GM12878 (cell line): ENCODE results near the gene NTM. TPM values are rescaled to one million over a fixed set of nuclear protein-coding genes. Genes with fewer than 3 reads are reported as not detected.

Experiments
- ATAC-seq: fragments of 200-7000 bp; cut with Tn5 transposase; 3 replicates; pipeline ENCODE4 v1.9.1; 2020; ENCODE audit warnings: mild to moderate bottlenecking, moderate library complexity
- BruUV-seq: library from RNA; stranded (reverse); fragments of 400-500 nt; replicated peaks from 2 replicates; lab custom pipeline; 2021; lab: Mats Ljungman, UMichigan
- CTCF ChIA-PET: fragments of 300-600 bp; sonication (Branson Sonifier 250); formaldehyde crosslinking; extraction: SDS; loops from one replicate; lab custom pipeline; 2021; ENCODE audit warnings: inconsistent platforms; lab: Yijun Ruan, JAX
- POLR2A ChIA-PET: fragments of 350-600 bp; formaldehyde crosslinking; extraction: SDS; loops from one replicate; lab custom pipeline; 2021; ENCODE audit warnings: inconsistent platforms; lab: Charles Lee
- RAD21 ChIA-PET: fragments of 300-600 bp; sonication (Branson Sonifier 250); formaldehyde crosslinking; loops from one replicate; lab custom pipeline; 2023; ENCODE audit warnings: antibody characterized with exemption; ENCODE audit not compliant: unreplicated experiment; lab: Charles Lee
- SMC1A ChIA-PET: fragments of 300-600 bp; sonication (Branson Sonifier 250); formaldehyde crosslinking; loops from one replicate; lab custom pipeline; 2023; ENCODE audit not compliant: unreplicated experiment, uncharacterized antibody; lab: Charles Lee
- DNase-seq: peaks from one replicate; pipeline ENCODE4 v3.0.0-alpha.2; 2011; ENCODE audit warnings: low read depth, low spot score
- FAIRE-seq: peaks from 3 replicates; lab custom pipeline; 2011; peaks lifted over from hg19 to GRCh38; lab: Jason Lieb, UNC
- H2AFZ ChIP-seq: 2 replicates; pipeline ENCODE4 v1.6.0; 2011; ENCODE audit warnings: low read depth, low read length, control low read depth; ENCODE audit not compliant: control insufficient read depth
- H3K27ac ChIP-seq: 2 replicates; pipeline ENCODE4 v1.5.1; 2011; ENCODE audit warnings: control low read depth; ENCODE audit not compliant: control insufficient read depth, insufficient read depth
- H3K27me3 ChIP-seq, 2 experiments: replicated peaks in 1 of 2; 2 replicates each; pipeline versions ENCODE4 v1.6.0 to v1.6.1; 2011; ENCODE audit warnings: low read length in 1 of 2; ENCODE audit not compliant: control insufficient read depth in 2 of 2, insufficient read depth in 2 of 2
- H3K36me3 ChIP-seq, 2 experiments: 2 replicates each; pipeline ENCODE4 v1.5.1; 2011; ENCODE audit warnings: low read length in 1 of 2; ENCODE audit not compliant: control insufficient read depth in 2 of 2, insufficient read depth in 2 of 2
- H3K4me1 ChIP-seq: 2 replicates; pipeline ENCODE4 v1.6.1; 2011; ENCODE audit warnings: mild to moderate bottlenecking, low read length, moderate library complexity, mixed read lengths; ENCODE audit not compliant: control insufficient read depth, insufficient read depth
- H3K4me2 ChIP-seq: 2 replicates; pipeline ENCODE4 v1.6.0; 2011; ENCODE audit warnings: control low read depth; ENCODE audit not compliant: control insufficient read depth, insufficient read depth
- H3K4me3 ChIP-seq: fragments of 200-600 bp; sonication (generic); 2 replicates; pipeline ENCODE4 v1.5.1; 2016
- H3K79me2 ChIP-seq: 2 replicates; pipeline ENCODE4 v1.6.0; 2011; ENCODE audit warnings: low read length; ENCODE audit not compliant: control insufficient read depth, insufficient read depth
- H3K9ac ChIP-seq: 2 replicates; pipeline ENCODE4 v1.8.0; 2011; ENCODE audit warnings: low read length, control low read depth, mixed read lengths; ENCODE audit not compliant: control insufficient read depth, insufficient read depth
- H3K9me3 ChIP-seq: replicated peaks from 3 replicates; pipeline ENCODE4 v1.5.1; 2011; ENCODE audit warnings: mild to moderate bottlenecking, low read length; ENCODE audit not compliant: control insufficient read depth, insufficient read depth
- H4K20me1 ChIP-seq: 2 replicates; pipeline ENCODE4 v1.6.0; 2011; ENCODE audit not compliant: control insufficient read depth, insufficient read depth
- CBX3 ChIP-seq: fragments of 200-600 bp; sonication (generic); IDR thresholded peaks from 2 replicates; pipeline ENCODE4 v1.6.1; 2016; ENCODE audit warnings: low read depth, borderline replicate concordance
- ESRRA ChIP-seq: IDR thresholded peaks from 2 replicates; pipeline ENCODE4 v1.6.1; 2012; ENCODE audit warnings: mild to moderate bottlenecking, low read length, improper control_type of control experiment
- SPI1 ChIP-seq: IDR thresholded peaks from 2 replicates; pipeline ENCODE4 v1.6.1; 2011; ENCODE audit warnings: low read depth, mild to moderate bottlenecking, low read length, moderate library complexity, borderline replicate concordance; ENCODE audit not compliant: insufficient read depth
- WGBS: methylation state at CpG from one replicate; pipeline ENCODE4 v1.1.6; 2016; ENCODE audit warnings: low lambda C conversion rate; ENCODE audit not compliant: insufficient replicate concordance, insufficient coverage; ENCODE audit errors: missing lambda C conversion rate; 5-methylcytosine and 5-hydroxymethylcytosine counted together
- in situ Hi-C: fragments of 300-500 bp; cut with MboI; formaldehyde crosslinking; loops from 9 replicates; pipeline ENCODE4 v1.14.3; 2018; ENCODE audit warnings: mixed read lengths
- intact Hi-C: fragments of 100-400 bp; cut with micrococcal nuclease; formaldehyde crosslinking; loops from one replicate; pipeline ENCODE4 v1.14.2; 2022; ENCODE audit not compliant: unreplicated experiment
- polyA plus RNA-seq, 11 experiments: library from polyadenylated mRNA; depleted of rRNA in 4 of 11; unstranded in 6 of 11; stranded (reverse) in 5 of 11; fragments of >200 nt; fragmentation: Nextera tagmentation in 4 of 11; fragmentation: Illumina TruSeq in 1 of 11; extraction: Ambion mirVana in 4 of 11; extraction: Trizol in 1 of 11; gene quantifications; 1 replicate in 1 of 11; 2 replicates in 10 of 11; pipeline versions ENCODE4 v1.2.1 to v1.2.3, GENCODE V29; 2011 to 2016; ENCODE audit warnings: inconsistent platforms in 2 of 11, missing spikeins in 2 of 11, low read depth in 1 of 11
- total RNA-seq, 4 experiments: library from RNA; depleted of rRNA in 3 of 4; stranded (reverse); fragments of >200 nt in 3 of 4; fragmentation: Illumina TruSeq in 1 of 4; extraction: Trizol in 1 of 4; gene quantifications; 2 replicates each; pipeline versions ENCODE4 v1.2.1 to v1.2.3, GENCODE V29; 2013 to 2021
- TF ChIP-seq, protein P1 (sequence below): fragments of 450-650 bp; IDR thresholded peaks from 2 replicates; pipeline ENCODE4 v1.6.1; 2016; ENCODE audit warnings: mild to moderate bottlenecking, moderate library complexity, borderline replicate concordance
- TF ChIP-seq, protein P2 (sequence below), 3 experiments: IDR thresholded peaks in 2 of 3; conservative IDR thresholded peaks in 1 of 3; 2 replicates each; pipeline ENCODE4 v1.5.1; 2011; ENCODE audit warnings: low read depth in 3 of 3, low read length in 3 of 3, mild to moderate bottlenecking in 3 of 3, control low read depth in 2 of 3, moderate library complexity in 2 of 3, inconsistent platforms in 1 of 3, mixed read lengths in 1 of 3; ENCODE audit not compliant: control insufficient read depth in 2 of 3, insufficient read depth in 1 of 3; ENCODE audit errors: extremely low read depth in 1 of 3

NTM gene
- total and polyA plus RNA-seq, 10 of the 15 experiments (the other 5 are each of a cell fraction or from before 2014, with no cell fraction given) = not detected

DNA sequence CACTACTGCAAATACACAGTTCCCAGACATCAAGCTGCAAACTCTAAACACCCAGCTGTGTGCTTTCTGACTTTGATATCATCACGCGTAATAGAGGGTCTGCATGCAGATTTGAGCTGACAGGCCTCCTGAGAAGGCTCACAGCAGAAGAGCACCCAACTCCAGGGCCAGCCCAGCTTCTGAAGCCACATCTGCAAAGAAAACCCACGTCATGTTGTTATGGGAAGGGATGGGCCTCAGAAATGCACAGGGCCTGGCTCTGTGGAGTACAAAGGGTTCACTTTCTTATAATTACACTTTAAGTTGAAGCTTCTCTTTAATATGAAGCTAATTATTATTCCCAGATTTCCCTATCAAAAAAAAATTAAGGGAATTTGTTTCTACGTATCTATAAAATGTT lies 927.9 kb downstream of the NTM start (continued):
- TF ChIP-seq SPI1 = no peak
- TF ChIP-seq, protein P1, sequence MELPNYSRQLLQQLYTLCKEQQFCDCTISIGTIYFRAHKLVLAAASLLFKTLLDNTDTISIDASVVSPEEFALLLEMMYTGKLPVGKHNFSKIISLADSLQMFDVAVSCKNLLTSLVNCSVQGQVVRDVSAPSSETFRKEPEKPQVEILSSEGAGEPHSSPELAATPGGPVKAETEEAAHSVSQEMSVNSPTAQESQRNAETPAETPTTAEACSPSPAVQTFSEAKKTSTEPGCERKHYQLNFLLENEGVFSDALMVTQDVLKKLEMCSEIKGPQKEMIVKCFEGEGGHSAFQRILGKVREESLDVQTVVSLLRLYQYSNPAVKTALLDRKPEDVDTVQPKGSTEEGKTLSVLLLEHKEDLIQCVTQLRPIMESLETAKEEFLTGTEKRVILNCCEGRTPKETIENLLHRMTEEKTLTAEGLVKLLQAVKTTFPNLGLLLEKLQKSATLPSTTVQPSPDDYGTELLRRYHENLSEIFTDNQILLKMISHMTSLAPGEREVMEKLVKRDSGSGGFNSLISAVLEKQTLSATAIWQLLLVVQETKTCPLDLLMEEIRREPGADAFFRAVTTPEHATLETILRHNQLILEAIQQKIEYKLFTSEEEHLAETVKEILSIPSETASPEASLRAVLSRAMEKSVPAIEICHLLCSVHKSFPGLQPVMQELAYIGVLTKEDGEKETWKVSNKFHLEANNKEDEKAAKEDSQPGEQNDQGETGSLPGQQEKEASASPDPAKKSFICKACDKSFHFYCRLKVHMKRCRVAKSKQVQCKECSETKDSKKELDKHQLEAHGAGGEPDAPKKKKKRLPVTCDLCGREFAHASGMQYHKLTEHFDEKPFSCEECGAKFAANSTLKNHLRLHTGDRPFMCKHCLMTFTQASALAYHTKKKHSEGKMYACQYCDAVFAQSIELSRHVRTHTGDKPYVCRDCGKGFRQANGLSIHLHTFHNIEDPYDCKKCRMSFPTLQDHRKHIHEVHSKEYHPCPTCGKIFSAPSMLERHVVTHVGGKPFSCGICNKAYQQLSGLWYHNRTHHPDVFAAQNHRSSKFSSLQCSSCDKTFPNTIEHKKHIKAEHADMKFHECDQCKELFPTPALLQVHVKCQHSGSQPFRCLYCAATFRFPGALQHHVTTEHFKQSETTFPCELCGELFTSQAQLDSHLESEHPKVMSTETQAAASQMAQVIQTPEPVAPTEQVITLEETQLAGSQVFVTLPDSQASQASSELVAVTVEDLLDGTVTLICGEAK = no peak
- TF ChIP-seq CBX3 = no peak

DNA sequence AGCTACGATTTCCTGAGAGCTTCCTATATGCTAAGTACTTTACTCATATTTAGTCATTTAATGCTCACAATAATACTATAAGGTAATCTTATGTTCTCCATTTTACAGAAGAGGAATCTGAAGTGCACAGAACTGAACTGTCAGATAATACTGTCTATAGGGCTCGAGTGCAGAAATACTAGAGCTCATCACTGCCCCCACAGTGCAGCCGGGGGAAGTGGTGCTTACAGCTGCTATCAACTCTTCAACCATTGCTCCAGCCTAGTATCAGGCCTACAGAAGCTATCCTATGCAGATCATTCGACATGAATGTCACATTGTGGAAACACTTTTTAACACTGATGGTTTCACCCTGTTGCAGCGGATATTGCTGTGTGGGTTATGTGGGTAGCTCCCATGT lies 929.9 kb downstream of the NTM start:
- no peaks in the 10 kb centered on the region for H3K27me3 ChIP-seq
- FAIRE-seq = no peak
- peak; percentile 83 for ATAC-seq
- H3K9me3 ChIP-seq = no peaks in the 10 kb centered on the region; the same call in 1 of the 3 replicates
- H3K4me1 ChIP-seq = no peaks in the 10 kb centered on the region
- H3K4me3 ChIP-seq = no peak overlapping the region
- TF ChIP-seq, protein P2, sequence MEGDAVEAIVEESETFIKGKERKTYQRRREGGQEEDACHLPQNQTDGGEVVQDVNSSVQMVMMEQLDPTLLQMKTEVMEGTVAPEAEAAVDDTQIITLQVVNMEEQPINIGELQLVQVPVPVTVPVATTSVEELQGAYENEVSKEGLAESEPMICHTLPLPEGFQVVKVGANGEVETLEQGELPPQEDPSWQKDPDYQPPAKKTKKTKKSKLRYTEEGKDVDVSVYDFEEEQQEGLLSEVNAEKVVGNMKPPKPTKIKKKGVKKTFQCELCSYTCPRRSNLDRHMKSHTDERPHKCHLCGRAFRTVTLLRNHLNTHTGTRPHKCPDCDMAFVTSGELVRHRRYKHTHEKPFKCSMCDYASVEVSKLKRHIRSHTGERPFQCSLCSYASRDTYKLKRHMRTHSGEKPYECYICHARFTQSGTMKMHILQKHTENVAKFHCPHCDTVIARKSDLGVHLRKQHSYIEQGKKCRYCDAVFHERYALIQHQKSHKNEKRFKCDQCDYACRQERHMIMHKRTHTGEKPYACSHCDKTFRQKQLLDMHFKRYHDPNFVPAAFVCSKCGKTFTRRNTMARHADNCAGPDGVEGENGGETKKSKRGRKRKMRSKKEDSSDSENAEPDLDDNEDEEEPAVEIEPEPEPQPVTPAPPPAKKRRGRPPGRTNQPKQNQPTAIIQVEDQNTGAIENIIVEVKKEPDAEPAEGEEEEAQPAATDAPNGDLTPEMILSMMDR (IDR thresholded peaks at IDR 0.05 in 2 of 3, conservative IDR thresholded peaks at IDR 0.05 in 1 of 3; ENCODE audit: control insufficient read depth in 2 of 3, extremely low read depth in 1 of 3, insufficient read depth in 1 of 3, low read depth in 3 of 3, low read length in 3 of 3) = peak; percentile 4 to 46 (median 32); a peak in 5 of 6 replicates
- TF ChIP-seq ESRRA = no peak
- no peak for DNase-seq
- ChIA-PET RAD21 (no interaction called here), SMC1A (interaction anchor here (2.4 kb wide), 1 partner anchor 10 kb away, joined by 7 read pairs; no protein-coding TSS in a partner anchor), POLR2A (no interaction called here), CTCF (interaction anchor here (0.8 to 5.7 kb wide), 4 partner anchors 12 to 102 kb away, joined by 3 to 54 read pairs (median 5); no protein-coding TSS in a partner anchor)
- no peak overlapping the region for H3K27ac ChIP-seq
- BruUV-seq = no TSS peak
- H2AFZ ChIP-seq = no peak overlapping the region
- no peak overlapping the region for H3K9ac ChIP-seq
- H3K4me2 ChIP-seq = no peak overlapping the region
- H3K36me3 ChIP-seq = no peaks in the 10 kb centered on the region
- 3% methylated on average over 5 of the region's 5 CpGs for WGBS
- H3K79me2 ChIP-seq = no peaks in the 10 kb centered on the region
- in situ Hi-C loops = no loop called here
- intact Hi-C loops = no loop called here
- no peaks in the 10 kb centered on the region for H4K20me1 ChIP-seq
